IMR-90 (cell line): Measurements from ENCODE around the gene DSG3. TPM values are rescaled to one million over a fixed set of nuclear protein-coding genes. Genes with fewer than 3 reads are reported as not detected.

ENCODE experiments used
- ATAC-seq: fragments of 200-7000 bp; cut with Tn5 transposase; 2 replicates; pipeline ENCODE4 v1.9.1; 2020; ENCODE audit warnings: low read depth, mild to moderate bottlenecking, moderate library complexity
- BruUV-seq: library from RNA; stranded (reverse); fragments of 400-500 nt; replicated peaks from 2 replicates; lab custom pipeline; 2021; lab: Mats Ljungman, UMichigan
- CTCF ChIA-PET: fragments of 300-600 bp; formaldehyde crosslinking; extraction: SDS; loops from one replicate; lab custom pipeline; 2021; ENCODE audit warnings: antibody characterized with exemption; lab: Yijun Ruan, JAX
- POLR2A ChIA-PET: fragments of 300-600 bp; sonication (Branson Sonifier 250); formaldehyde crosslinking; loops from one replicate; lab custom pipeline; 2022; ENCODE audit warnings: antibody characterized with exemption; ENCODE audit not compliant: unreplicated experiment; lab: Charles Lee
- DNase-seq: peaks from one replicate; pipeline ENCODE4 v3.0.0; 2013
- H2AFZ ChIP-seq: replicated peaks from 2 replicates; pipeline ENCODE3; 2013; ENCODE audit warnings: low read length, mild to moderate bottlenecking; ENCODE audit not compliant: poor library complexity
- H2AK5ac ChIP-seq: 2 replicates; pipeline ENCODE4 v1.6.1; 2013; ENCODE audit warnings: low read depth, low read length, inconsistent platforms
- H2AK9ac ChIP-seq: replicated peaks from 2 replicates; pipeline ENCODE3; 2013; ENCODE audit warnings: mild to moderate bottlenecking, low read depth, low read length, moderate library complexity; ENCODE audit not compliant: poor library complexity
- H2BK120ac ChIP-seq: 2 replicates; pipeline ENCODE4 v1.6.1; 2013; ENCODE audit warnings: low read depth, low read length, inconsistent platforms
- H2BK15ac ChIP-seq: 3 replicates; pipeline ENCODE4 v1.6.1; 2013; ENCODE audit warnings: low read depth, low read length, inconsistent platforms
- H2BK20ac ChIP-seq: 2 replicates; pipeline ENCODE4 v1.6.1; 2013; ENCODE audit warnings: low read depth, mild to moderate bottlenecking, inconsistent platforms, low read length, moderate library complexity
- H2BK5ac ChIP-seq: 2 replicates; pipeline ENCODE4 v1.6.1; 2013; ENCODE audit warnings: mild to moderate bottlenecking, low read depth, low read length, inconsistent platforms; ENCODE audit not compliant: poor library complexity, severe bottlenecking
- H3K14ac ChIP-seq: replicated peaks from 2 replicates; pipeline ENCODE4 v1.6.1; 2013; ENCODE audit warnings: low read depth, low read length, inconsistent platforms
- H3K18ac ChIP-seq: 2 replicates; pipeline ENCODE4 v1.6.1; 2013; ENCODE audit warnings: low read depth, low read length, control low read depth
- H3K23ac ChIP-seq: 2 replicates; pipeline ENCODE4 v1.6.1; 2013; ENCODE audit warnings: low read depth, low read length, inconsistent platforms
- H3K27ac ChIP-seq: 2 replicates; pipeline ENCODE4 v1.5.1; 2013; ENCODE audit warnings: mild to moderate bottlenecking, control low read depth, low read length; ENCODE audit not compliant: insufficient read depth
- H3K27me3 ChIP-seq: 2 replicates; pipeline ENCODE4 v1.6.1; 2013; ENCODE audit warnings: low read length; ENCODE audit not compliant: control insufficient read depth, insufficient read depth
- H3K36me3 ChIP-seq: 2 replicates; pipeline ENCODE4 v1.6.1; 2013; ENCODE audit warnings: low read length, mixed read lengths; ENCODE audit not compliant: control insufficient read depth, insufficient read depth
- H3K4ac ChIP-seq: 2 replicates; pipeline ENCODE4 v1.6.1; 2013; ENCODE audit warnings: low read depth, low read length, inconsistent platforms
- H3K4me1 ChIP-seq: 2 replicates; pipeline ENCODE4 v1.6.1; 2013; ENCODE audit warnings: low read length, mixed read lengths; ENCODE audit not compliant: control insufficient read depth, insufficient read depth
- H3K4me2 ChIP-seq: 2 replicates; pipeline ENCODE4 v1.6.1; 2013; ENCODE audit warnings: low read depth, mild to moderate bottlenecking, control low read depth, low read length, moderate library complexity
- H3K4me3 ChIP-seq: 2 replicates; pipeline ENCODE4 v1.5.1; 2013; ENCODE audit warnings: low read depth, mild to moderate bottlenecking, control low read depth, low read length, moderate library complexity; ENCODE audit not compliant: insufficient read depth
- H3K56ac ChIP-seq: 2 replicates; pipeline ENCODE4 v1.6.1; 2013; ENCODE audit warnings: low read length, inconsistent platforms; ENCODE audit not compliant: insufficient read depth; ENCODE audit errors: extremely low read depth
- H3K79me1 ChIP-seq, 2 experiments: 2 replicates each; pipeline ENCODE4 v1.6.1; 2013; ENCODE audit warnings: low read length in 2 of 2, inconsistent platforms in 1 of 2, low read depth in 1 of 2
- H3K9ac ChIP-seq: 2 replicates; pipeline ENCODE4 v1.6.1; 2013; ENCODE audit warnings: low read depth, low read length, control low read depth
- H3K9me1 ChIP-seq: 2 replicates; pipeline ENCODE4 v1.6.1; 2013; ENCODE audit warnings: low read length, inconsistent platforms; ENCODE audit not compliant: insufficient read depth
- H3K9me3 ChIP-seq: 2 replicates; pipeline ENCODE4 v1.6.1; 2013; ENCODE audit warnings: low read length; ENCODE audit not compliant: control insufficient read depth, insufficient read depth
- H4K20me1 ChIP-seq: 2 replicates; pipeline ENCODE4 v1.6.1; 2013; ENCODE audit warnings: low read length, inconsistent platforms; ENCODE audit not compliant: insufficient read depth
- H4K5ac ChIP-seq: 2 replicates; pipeline ENCODE4 v1.6.1; 2013; ENCODE audit warnings: mild to moderate bottlenecking, low read depth, low read length, control low read depth
- H4K8ac ChIP-seq, 2 experiments: 2 replicates each; pipeline ENCODE4 v1.6.1; 2013; ENCODE audit warnings: low read depth in 2 of 2, low read length in 2 of 2, control low read depth in 1 of 2, inconsistent platforms in 1 of 2
- H4K91ac ChIP-seq: 2 replicates; pipeline ENCODE4 v1.6.1; 2013; ENCODE audit warnings: low read depth, low read length, inconsistent platforms; ENCODE audit not compliant: insufficient read depth
- CEBPB ChIP-seq: IDR thresholded peaks from 2 replicates; pipeline ENCODE4 v1.6.1; 2012; ENCODE audit warnings: low read depth, low read length, improper control_type of control experiment
- MXI1 ChIP-seq: IDR thresholded peaks from 2 replicates; pipeline ENCODE4 v1.6.1; 2012; ENCODE audit warnings: low read depth, mild to moderate bottlenecking, low read length, moderate library complexity, borderline replicate concordance
- POLR2A ChIP-seq: IDR thresholded peaks from 2 replicates; pipeline ENCODE4 v1.6.1; 2012; ENCODE audit warnings: mild to moderate bottlenecking, low read depth, low read length
- RFX5 ChIP-seq: IDR thresholded peaks from 2 replicates; pipeline ENCODE4 v1.8.0; 2012; ENCODE audit warnings: low read depth, mild to moderate bottlenecking, low read length, moderate library complexity
- WGBS, 2 experiments: methylation state at CpG; one replicate each; pipeline versions ENCODE4 v1.1.5 to v1.1.7; 2013; ENCODE audit warnings: missing lambda C conversion rate in 2 of 2; ENCODE audit not compliant: insufficient read length in 1 of 2; ENCODE audit errors: extremely low coverage in 2 of 2; 5-methylcytosine and 5-hydroxymethylcytosine counted together
- dilution Hi-C: fragments of 300-500 bp; cut with HindIII; formaldehyde crosslinking; loops from one replicate; pipeline ENCODE4 v1.14.3; 2018; ENCODE audit warnings: low sequenced_read_pairs; ENCODE audit not compliant: unreplicated experiment
- in situ Hi-C: fragments of 300-500 bp; cut with MboI; formaldehyde crosslinking; loops from 3 replicates; pipeline ENCODE4 v1.14.3; 2019; ENCODE audit warnings: low sequenced_read_pairs, inconsistent platforms, mixed read lengths
- intact Hi-C: fragments of 100-400 bp; cut with micrococcal nuclease; formaldehyde crosslinking; loops from 2 replicates; pipeline ENCODE4 v1.10.0; 2022
- polyA plus RNA-seq, 3 experiments: library from polyadenylated mRNA; depleted of rRNA; stranded (reverse); fragments of >200 nt; gene quantifications; 2 replicates each; pipeline ENCODE4 v1.2.3, GENCODE V29; 2012; ENCODE audit warnings: low replicate concordance in 1 of 3
- total RNA-seq: library from RNA; depleted of rRNA; stranded (reverse); fragments of >200 nt; gene quantifications from 2 replicates; pipeline ENCODE4 v1.2.3, GENCODE V29; 2012
- TF ChIP-seq, protein P1 (sequence below): fragments of 150-350 bp; IDR thresholded peaks from 2 replicates; pipeline ENCODE4 v1.6.1; 2016; ENCODE audit warnings: low read depth, mild to moderate bottlenecking, low read length, moderate library complexity, borderline replicate concordance
- TF ChIP-seq, protein P2 (sequence below): fragments of 150-350 bp; IDR thresholded peaks from 2 replicates; pipeline ENCODE4 v1.6.1; 2017; ENCODE audit warnings: mild to moderate bottlenecking, antibody characterized with exemption, low read length, low read depth
- TF ChIP-seq, protein P3 (sequence below): conservative IDR thresholded peaks from 2 replicates; pipeline ENCODE4 v1.5.1; 2012; ENCODE audit warnings: mild to moderate bottlenecking, low read depth, low read length, improper control_type of control experiment

The DSG3 gene
- total and polyA plus RNA-seq, 2 of the 4 experiments (the other 2 are of a cell fraction) = not detected

DNA sequence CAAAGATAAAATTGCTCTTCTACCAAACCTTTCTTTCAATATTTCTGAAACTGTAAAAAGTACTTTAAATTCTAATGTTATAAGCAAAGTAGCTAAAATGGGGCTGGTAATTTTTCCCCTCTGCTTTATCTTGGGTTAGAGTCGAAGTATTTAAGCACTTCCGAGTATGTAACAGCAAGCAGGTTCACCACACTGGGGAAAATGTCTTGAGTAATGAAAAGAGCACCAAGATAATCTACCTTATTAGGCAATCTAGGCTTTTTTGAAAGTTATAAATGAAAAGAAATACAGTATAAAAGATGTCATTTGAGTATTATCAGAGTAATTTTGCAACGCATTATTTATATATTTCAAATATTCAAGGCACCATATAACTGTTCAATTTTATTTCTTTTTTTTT, 687 bp upstream of the DSG3 start:
- Histone ChIP-seq H2BK5ac (no peak overlapping the region), H4K8ac (no peak overlapping the region), H3K18ac (no peak overlapping the region), H3K36me3 (no peaks in the 10 kb centered on the region), H4K20me1 (no peaks in the 10 kb centered on the region), H2AK5ac (no peak overlapping the region), H3K56ac (no peak overlapping the region), H2BK20ac (no peak overlapping the region), H3K4me2 (no peak overlapping the region), H3K4me3 (no peak overlapping the region), H3K14ac (no peak overlapping the region), H3K79me1 (no peaks in the 10 kb centered on the region), H3K27me3 (no peaks in the 10 kb centered on the region), H4K5ac (no peak overlapping the region), H2BK120ac (no peak overlapping the region), H3K9me3 (no peaks in the 10 kb centered on the region; the same call in 1 of the 2 replicates), H2AFZ (no peak overlapping the region), H3K23ac (no peak overlapping the region), H2BK15ac (no peak overlapping the region), H3K9me1 (no peaks in the 10 kb centered on the region), H2AK9ac (no peak overlapping the region), H3K9ac (no peak overlapping the region), H3K4me1 (no peaks in the 10 kb centered on the region), H4K91ac (no peak overlapping the region), H3K4ac (no peak overlapping the region), H3K27ac (no peak overlapping the region)
- WGBS, 2 experiments = no CpG with 5 or more reads among the region's 3 CpGs
- no peak for TF ChIP-seq MXI1
- TF ChIP-seq CEBPB = no peak
- no peak for TF ChIP-seq RFX5
- no peak for TF ChIP-seq POLR2A
- TF ChIP-seq, protein P1, sequence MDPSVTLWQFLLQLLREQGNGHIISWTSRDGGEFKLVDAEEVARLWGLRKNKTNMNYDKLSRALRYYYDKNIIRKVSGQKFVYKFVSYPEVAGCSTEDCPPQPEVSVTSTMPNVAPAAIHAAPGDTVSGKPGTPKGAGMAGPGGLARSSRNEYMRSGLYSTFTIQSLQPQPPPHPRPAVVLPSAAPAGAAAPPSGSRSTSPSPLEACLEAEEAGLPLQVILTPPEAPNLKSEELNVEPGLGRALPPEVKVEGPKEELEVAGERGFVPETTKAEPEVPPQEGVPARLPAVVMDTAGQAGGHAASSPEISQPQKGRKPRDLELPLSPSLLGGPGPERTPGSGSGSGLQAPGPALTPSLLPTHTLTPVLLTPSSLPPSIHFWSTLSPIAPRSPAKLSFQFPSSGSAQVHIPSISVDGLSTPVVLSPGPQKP = no peak
- TF ChIP-seq, protein P2, sequence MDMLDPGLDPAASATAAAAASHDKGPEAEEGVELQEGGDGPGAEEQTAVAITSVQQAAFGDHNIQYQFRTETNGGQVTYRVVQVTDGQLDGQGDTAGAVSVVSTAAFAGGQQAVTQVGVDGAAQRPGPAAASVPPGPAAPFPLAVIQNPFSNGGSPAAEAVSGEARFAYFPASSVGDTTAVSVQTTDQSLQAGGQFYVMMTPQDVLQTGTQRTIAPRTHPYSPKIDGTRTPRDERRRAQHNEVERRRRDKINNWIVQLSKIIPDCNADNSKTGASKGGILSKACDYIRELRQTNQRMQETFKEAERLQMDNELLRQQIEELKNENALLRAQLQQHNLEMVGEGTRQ = no peak
- TF ChIP-seq, protein P3, sequence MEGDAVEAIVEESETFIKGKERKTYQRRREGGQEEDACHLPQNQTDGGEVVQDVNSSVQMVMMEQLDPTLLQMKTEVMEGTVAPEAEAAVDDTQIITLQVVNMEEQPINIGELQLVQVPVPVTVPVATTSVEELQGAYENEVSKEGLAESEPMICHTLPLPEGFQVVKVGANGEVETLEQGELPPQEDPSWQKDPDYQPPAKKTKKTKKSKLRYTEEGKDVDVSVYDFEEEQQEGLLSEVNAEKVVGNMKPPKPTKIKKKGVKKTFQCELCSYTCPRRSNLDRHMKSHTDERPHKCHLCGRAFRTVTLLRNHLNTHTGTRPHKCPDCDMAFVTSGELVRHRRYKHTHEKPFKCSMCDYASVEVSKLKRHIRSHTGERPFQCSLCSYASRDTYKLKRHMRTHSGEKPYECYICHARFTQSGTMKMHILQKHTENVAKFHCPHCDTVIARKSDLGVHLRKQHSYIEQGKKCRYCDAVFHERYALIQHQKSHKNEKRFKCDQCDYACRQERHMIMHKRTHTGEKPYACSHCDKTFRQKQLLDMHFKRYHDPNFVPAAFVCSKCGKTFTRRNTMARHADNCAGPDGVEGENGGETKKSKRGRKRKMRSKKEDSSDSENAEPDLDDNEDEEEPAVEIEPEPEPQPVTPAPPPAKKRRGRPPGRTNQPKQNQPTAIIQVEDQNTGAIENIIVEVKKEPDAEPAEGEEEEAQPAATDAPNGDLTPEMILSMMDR = no peak
- in situ Hi-C loops (no loop called here), intact Hi-C loops (no loop called here), dilution Hi-C loops (no loop called here)
- DNase-seq = no peak
- POLR2A ChIA-PET = no interaction called here
- CTCF ChIA-PET = interaction anchor here (0.7 kb wide), 1 partner anchor 66 kb away, joined by 4 read pairs; no protein-coding TSS in a partner anchor
- no peak for ATAC-seq
- no TSS peak for BruUV-seq
